DOHH2 (cell line): ENCODE data around the gene HIVEP3.

ENCODE experiments used
- CTCF ChIP-seq: fragments of 200-600 bp; sonication (generic); IDR thresholded peaks from one replicate; pipeline ENCODE4 v1.5.1; 2014; ENCODE audit warnings: antibody characterized with exemption, mild to moderate bottlenecking, low read depth, low read length; ENCODE audit not compliant: poor library complexity, severe bottlenecking
- EZH2phosphoT487 ChIP-seq: fragments of 200-600 bp; sonication (generic); IDR thresholded peaks from 2 replicates; pipeline ENCODE4 v1.6.1; 2017; ENCODE audit warnings: borderline replicate concordance, mild to moderate bottlenecking, antibody characterized with exemption, low read length, moderate library complexity, mixed read lengths

DNA sequence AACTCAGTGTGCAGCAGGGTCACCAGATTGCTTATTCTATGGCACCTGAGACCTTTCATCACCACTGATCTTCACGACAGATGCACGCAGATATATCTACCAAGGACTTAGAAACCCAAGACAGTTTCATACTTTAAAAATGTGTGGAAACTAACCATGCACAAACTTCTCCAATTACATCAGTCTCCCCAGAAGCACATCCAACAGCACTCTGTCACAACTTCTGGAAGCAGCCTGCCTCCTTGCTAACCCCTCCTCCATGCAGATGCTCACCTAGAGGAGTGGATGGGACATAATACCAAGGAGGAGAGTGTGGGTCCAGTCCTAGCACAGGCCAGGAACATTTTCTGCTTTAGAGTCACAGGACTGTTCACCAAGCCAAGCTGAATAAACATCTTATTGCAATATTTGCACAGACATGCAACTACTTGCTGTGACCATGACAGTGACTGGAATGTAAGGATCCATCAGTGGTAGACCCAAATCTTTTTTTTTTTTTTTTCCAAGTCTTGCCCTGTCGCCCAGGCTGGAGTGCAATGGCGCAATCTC lies 69.4 kb downstream of the HIVEP3 start:
- no peak for TF ChIP-seq EZH2phosphoT487
- no peak for TF ChIP-seq CTCF
